ENCODE data around the gene ME2. TPM values are rescaled to one million over a fixed set of nuclear protein-coding genes. Genes with fewer than 3 reads are reported as not detected.

ME2 gene
- total RNA-seq, 2 donors from 2014 or later: 42.6 to 73.6 TPM

- Histone ChIP-seq H3K27ac (no peak overlapping the region), H3K9me3 (no peaks in the 10 kb centered on the region), H3K27me3 (replicated peaks; ENCODE audit: insufficient read depth) (no peaks in the 10 kb centered on the region), H3K4me3 (no peak overlapping the region), H3K4me1 (ENCODE audit: control insufficient read depth in 1 of 2, low read depth in 2 of 2) (no peaks in the 10 kb centered on the region), H3K36me3 (no peaks in the 10 kb centered on the region)
- DNase-seq (ENCODE audit: low spot score): no peak
- no peak for ATAC-seq (ENCODE audit: insufficient number of reproducible peaks, low FRiP score, low read depth)
- TF ChIP-seq CTCF (IDR thresholded peaks at IDR 0.05): no peak
These were observed 34.0 kb upstream of the ME2 start for GRCh38 chr18:50844960-50845359.

DNA sequence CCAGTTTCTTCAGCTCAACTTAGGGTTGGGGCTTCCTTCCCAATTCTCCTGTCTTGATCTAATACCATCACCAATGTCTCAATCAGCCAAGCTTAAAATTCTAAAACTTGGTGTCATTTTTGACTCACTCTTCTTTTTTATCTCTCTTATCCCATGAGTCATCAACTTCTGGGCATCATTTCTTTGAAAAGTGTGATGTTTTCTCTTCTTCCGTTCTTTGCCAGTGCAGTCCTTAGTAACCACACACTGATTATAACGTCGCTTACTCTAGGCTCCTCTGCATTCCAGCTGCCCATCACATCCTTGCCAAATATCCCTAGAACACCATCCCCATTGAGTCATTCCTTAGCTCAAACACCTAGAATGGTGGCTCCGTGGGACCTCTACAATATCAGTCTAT is 31.7 kb upstream of the ME2 start:
- no peak for DNase-seq (ENCODE audit: low spot score)
- TF ChIP-seq CTCF (IDR thresholded peaks at IDR 0.05): no peak
- Histone ChIP-seq H3K27me3 (replicated peaks; ENCODE audit: insufficient read depth) (no peaks in the 10 kb centered on the region), H3K9me3 (no peaks in the 10 kb centered on the region), H3K4me1 (ENCODE audit: control insufficient read depth in 1 of 2, low read depth in 2 of 2) (no peaks in the 10 kb centered on the region), H3K27ac (no peak overlapping the region), H3K36me3 (no peaks in the 10 kb centered on the region), H3K4me3 (no peak overlapping the region)
- ATAC-seq (ENCODE audit: insufficient number of reproducible peaks, low FRiP score, low read depth): no peak

GRCh38 chr18:50848061-50848551 is 30.8 kb upstream of the ME2 start:
- no peak overlapping the region for H3K27ac ChIP-seq
- no peaks in the 10 kb centered on the region for H3K4me1 ChIP-seq (ENCODE audit: control insufficient read depth in 1 of 2, low read depth in 2 of 2)
- DNase-seq (ENCODE audit: low spot score) (no peak), ATAC-seq (ENCODE audit: insufficient number of reproducible peaks, low FRiP score, low read depth) (no peak)
- H3K4me3 ChIP-seq: no peak overlapping the region
- TF ChIP-seq CTCF (IDR thresholded peaks at IDR 0.05): no peak
- no peaks in the 10 kb centered on the region for H3K36me3 ChIP-seq
- H3K27me3 ChIP-seq (replicated peaks; ENCODE audit: insufficient read depth): no peaks in the 10 kb centered on the region
- H3K9me3 ChIP-seq: no peaks in the 10 kb centered on the region

- ATAC-seq (ENCODE audit: insufficient number of reproducible peaks, low FRiP score, low read depth): no peak
- Histone ChIP-seq H3K9me3 (no peaks in the 10 kb centered on the region), H3K36me3 (no peaks in the 10 kb centered on the region), H3K27ac (no peak overlapping the region), H3K27me3 (replicated peaks; ENCODE audit: insufficient read depth) (no peaks in the 10 kb centered on the region), H3K4me1 (ENCODE audit: control insufficient read depth in 1 of 2, low read depth in 2 of 2) (no peaks in the 10 kb centered on the region), H3K4me3 (no peak overlapping the region)
- no peak for TF ChIP-seq CTCF (IDR thresholded peaks at IDR 0.05)
- no peak for DNase-seq (ENCODE audit: low spot score)
These were observed 29.9 kb upstream of the ME2 start for GRCh38 chr18:50848991-50849390.

DNA sequence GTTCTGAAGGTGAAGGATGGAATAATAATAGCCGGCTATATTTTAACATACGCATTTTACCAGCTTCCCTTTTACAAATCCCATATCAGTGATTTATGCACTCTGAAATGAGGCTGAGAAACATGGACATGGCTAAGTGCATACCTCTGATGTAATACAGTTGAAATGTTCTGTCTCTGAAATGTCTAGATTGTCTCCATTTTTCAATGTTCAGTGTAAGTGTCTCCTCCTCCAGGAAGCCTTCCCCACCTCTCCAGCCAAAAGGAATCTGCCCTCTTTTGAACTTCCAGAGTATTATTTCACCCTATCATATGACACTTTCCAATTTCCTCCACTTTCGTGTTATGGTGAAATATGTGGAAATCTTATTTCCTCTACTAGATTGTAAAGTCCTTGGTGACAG is 29.5 kb upstream of the ME2 start:
- ATAC-seq (ENCODE audit: insufficient number of reproducible peaks, low FRiP score, low read depth) (no peak), DNase-seq (ENCODE audit: low spot score) (no peak)
- TF ChIP-seq CTCF (IDR thresholded peaks at IDR 0.05): no peak
- Histone ChIP-seq H3K36me3 (no peaks in the 10 kb centered on the region), H3K9me3 (no peaks in the 10 kb centered on the region), H3K27ac (no peak overlapping the region), H3K27me3 (replicated peaks; ENCODE audit: insufficient read depth) (no peaks in the 10 kb centered on the region), H3K4me1 (ENCODE audit: control insufficient read depth in 1 of 2, low read depth in 2 of 2) (no peaks in the 10 kb centered on the region), H3K4me3 (no peak overlapping the region)

Data from thoracic aorta (tissue), 2 donors.